Adrenal gland (tissue), 5 donors: ENCODE data around the gene GPR75.

Experiments used
- CTCF ChIP-seq, 6 experiments: fragments of 450-650 bp in 4 of 6; fragments of 200-600 bp in 2 of 6; sonication (generic) in 1 of 6; IDR thresholded peaks; 1 replicate in 5 of 6; 2 replicates in 1 of 6; pipeline versions ENCODE4 v1.5.1 to v1.8.0; 2016 to 2021; ENCODE audit warnings: antibody characterized with exemption in 6 of 6, mild to moderate bottlenecking in 2 of 6, moderate library complexity in 1 of 6
- POLR2A ChIP-seq, 2 donors: fragments of 450-650 bp; IDR thresholded peaks; one replicate each; pipeline ENCODE4 v1.6.1; 2017; ENCODE audit warnings: antibody characterized with exemption in 2 of 2, mild to moderate bottlenecking in 2 of 2, moderate library complexity in 1 of 2
- donor health status: DM: no; HTN: no; CAD: no.

- no peak for TF ChIP-seq POLR2A (IDR thresholded peaks at IDR 0.05)
- TF ChIP-seq CTCF (IDR thresholded peaks at IDR 0.05): no peak
Observed at GRCh38 chr2:53820048-53820447, 39.7 kb downstream of the GPR75 start.
